ACC112 (cell line): ENCODE data around the gene NBEAL2.

Experiments
- H2AFZ ChIP-seq: fragments of 200-600 bp; sonication (generic); one replicate; pipeline ENCODE4 v1.6.0; 2017; ENCODE audit warnings: antibody characterized with exemption, low read length; ENCODE audit not compliant: unreplicated experiment
- H3K27ac ChIP-seq: fragments of 200-600 bp; sonication (generic); 2 replicates; pipeline ENCODE4 v1.5.1; 2014; ENCODE audit warnings: low read depth, mild to moderate bottlenecking, antibody characterized with exemption, low read length, moderate library complexity
- H3K27me3 ChIP-seq: fragments of 200-600 bp; sonication (generic); 2 replicates; pipeline ENCODE4 v1.6.1; 2014; ENCODE audit warnings: mild to moderate bottlenecking, antibody characterized with exemption, low read length, moderate library complexity, mixed read lengths; ENCODE audit not compliant: insufficient read depth
- H3K36me3 ChIP-seq: fragments of 200-600 bp; sonication (generic); 2 replicates; pipeline ENCODE4 v1.6.1; 2016; ENCODE audit warnings: mild to moderate bottlenecking, antibody characterized with exemption, low read length, moderate library complexity, mixed read lengths; ENCODE audit not compliant: insufficient read depth
- H3K4me1 ChIP-seq: fragments of 200-600 bp; sonication (generic); one replicate; pipeline ENCODE4 v1.6.1; 2016; ENCODE audit warnings: low read length, mixed read lengths; ENCODE audit not compliant: insufficient read depth, unreplicated experiment, control insufficient read depth
- H3K4me3 ChIP-seq: fragments of 200-600 bp; sonication (generic); 2 replicates; pipeline ENCODE4 v1.5.1; 2014; ENCODE audit warnings: mild to moderate bottlenecking, low read depth, low read length
- H3K79me2 ChIP-seq: fragments of 200-600 bp; sonication (generic); one replicate; pipeline ENCODE4 v1.6.0; 2016; ENCODE audit warnings: low read length; ENCODE audit not compliant: control insufficient read depth, unreplicated experiment, insufficient read depth

NBEAL2 gene

DNA sequence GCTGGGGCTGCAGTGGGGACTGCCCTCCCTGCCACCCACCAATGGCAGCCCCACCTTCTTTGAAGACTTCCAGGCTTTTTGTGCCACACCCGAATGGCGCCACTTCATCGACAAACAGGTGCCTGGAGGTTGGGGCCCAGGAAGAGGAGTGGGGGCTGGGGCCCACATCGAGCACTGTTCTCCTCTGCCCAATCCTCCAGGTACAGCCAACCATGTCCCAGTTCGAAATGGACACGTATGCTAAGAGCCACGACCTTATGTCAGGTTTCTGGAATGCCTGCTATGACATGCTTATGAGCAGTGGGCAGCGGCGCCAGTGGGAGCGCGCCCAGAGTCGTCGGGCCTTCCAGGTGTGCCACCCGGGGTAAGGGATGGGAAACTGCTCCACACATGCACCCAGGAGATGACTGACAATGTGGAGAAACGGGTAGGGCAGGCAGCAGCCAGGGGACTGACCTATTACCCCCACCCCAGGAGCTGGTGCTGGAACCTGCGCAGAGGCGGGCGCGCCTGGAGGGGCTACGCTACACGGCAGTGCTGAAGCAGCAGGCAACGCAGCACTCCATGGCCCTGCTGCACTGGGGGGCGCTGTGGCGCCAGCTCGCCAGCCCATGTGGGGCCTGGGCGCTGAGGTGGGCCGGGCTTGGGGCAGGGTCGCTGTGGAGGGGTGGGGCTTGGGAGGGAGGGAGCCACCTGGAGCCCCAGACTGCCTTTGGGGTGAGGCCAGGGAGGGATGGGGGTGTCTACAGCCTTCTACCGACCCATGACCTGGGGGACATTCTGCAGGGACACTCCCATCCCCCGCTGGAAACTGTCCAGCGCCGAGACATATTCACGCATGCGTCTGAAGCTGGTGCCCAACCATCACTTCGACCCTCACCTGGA lies 22.9 kb downstream of the NBEAL2 start:
- no peak overlapping the region for H2AFZ ChIP-seq
- no peaks in the 10 kb centered on the region for H3K27me3 ChIP-seq
- H3K27ac ChIP-seq: no peak overlapping the region
- peaks cover 10% of the 10 kb centered on the region for H3K4me1 ChIP-seq
- H3K4me3 ChIP-seq: no peak overlapping the region
- H3K36me3 ChIP-seq: no peaks in the 10 kb centered on the region
- no peaks in the 10 kb centered on the region for H3K79me2 ChIP-seq

DNA sequence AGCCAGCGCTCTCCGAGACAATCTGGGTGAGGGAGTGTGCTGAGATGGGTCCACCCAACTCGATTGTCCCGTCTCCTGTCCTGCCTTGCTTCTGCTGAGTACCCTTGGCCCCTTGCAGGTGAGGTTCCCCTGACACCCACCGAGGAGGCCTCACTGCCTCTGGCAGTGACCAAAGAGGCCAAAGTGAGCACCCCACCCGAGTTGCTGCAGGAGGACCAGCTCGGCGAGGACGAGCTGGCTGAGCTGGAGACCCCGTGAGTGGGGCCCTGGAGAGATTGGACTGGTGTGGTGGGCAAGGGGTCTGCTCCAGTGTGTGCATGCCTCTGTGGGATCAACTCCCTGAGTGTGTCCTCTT lies 23.6 kb downstream of the NBEAL2 start:
- H3K36me3 ChIP-seq: no peaks in the 10 kb centered on the region
- no peaks in the 10 kb centered on the region for H3K27me3 ChIP-seq
- no peaks in the 10 kb centered on the region for H3K79me2 ChIP-seq
- peaks cover 10% of the 10 kb centered on the region for H3K4me1 ChIP-seq
- H3K4me3 ChIP-seq: no peak overlapping the region
- no peak overlapping the region for H2AFZ ChIP-seq
- H3K27ac ChIP-seq: no peak overlapping the region

DNA sequence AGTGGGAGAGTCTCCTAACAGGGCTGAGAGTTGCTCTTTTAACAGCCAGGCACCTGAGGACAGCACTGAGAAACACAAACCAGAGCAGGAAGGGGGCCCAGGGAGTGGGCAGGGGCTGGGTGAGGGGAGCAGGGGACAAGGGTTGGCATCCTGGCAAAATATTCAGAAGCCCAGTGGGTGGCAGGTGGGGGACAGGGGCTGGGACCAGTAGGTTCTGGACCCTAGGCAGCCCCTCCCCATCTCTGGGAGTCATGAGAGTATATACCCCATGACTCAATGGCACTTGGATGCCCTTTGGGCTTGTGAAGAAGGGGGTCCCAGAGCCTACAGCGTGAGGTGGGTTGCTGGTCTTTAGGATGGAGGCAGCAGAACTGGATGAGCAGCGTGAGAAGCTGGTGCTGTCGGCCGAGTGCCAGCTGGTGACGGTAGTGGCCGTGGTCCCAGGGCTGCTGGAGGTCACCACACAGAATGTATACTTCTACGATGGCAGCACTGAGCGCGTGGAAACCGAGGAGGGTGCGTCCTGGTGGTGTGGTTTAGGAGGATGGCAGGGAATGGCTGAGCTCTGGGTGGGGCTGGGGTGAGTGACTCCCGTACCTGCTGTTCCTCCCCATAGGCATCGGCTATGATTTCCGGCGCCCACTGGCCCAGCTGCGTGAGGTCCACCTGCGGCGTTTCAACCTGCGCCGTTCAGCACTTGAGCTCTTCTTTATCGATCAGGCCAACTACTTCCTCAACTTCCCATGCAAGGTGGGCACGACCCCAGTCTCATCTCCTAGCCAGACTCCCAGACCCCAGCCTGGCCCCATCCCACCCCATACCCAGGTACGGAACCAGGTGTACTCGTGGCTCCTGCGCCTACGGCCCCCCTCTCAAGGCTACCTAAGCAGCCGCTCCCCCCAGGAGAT lies 24.2 kb downstream of the NBEAL2 start:
- Histone ChIP-seq H3K27me3 (no peaks in the 10 kb centered on the region), H3K4me3 (no peak overlapping the region), H2AFZ (no peak overlapping the region), H3K79me2 (no peaks in the 10 kb centered on the region), H3K4me1 (peaks cover 10% of the 10 kb centered on the region), H3K27ac (no peak overlapping the region), H3K36me3 (no peaks in the 10 kb centered on the region)

DNA sequence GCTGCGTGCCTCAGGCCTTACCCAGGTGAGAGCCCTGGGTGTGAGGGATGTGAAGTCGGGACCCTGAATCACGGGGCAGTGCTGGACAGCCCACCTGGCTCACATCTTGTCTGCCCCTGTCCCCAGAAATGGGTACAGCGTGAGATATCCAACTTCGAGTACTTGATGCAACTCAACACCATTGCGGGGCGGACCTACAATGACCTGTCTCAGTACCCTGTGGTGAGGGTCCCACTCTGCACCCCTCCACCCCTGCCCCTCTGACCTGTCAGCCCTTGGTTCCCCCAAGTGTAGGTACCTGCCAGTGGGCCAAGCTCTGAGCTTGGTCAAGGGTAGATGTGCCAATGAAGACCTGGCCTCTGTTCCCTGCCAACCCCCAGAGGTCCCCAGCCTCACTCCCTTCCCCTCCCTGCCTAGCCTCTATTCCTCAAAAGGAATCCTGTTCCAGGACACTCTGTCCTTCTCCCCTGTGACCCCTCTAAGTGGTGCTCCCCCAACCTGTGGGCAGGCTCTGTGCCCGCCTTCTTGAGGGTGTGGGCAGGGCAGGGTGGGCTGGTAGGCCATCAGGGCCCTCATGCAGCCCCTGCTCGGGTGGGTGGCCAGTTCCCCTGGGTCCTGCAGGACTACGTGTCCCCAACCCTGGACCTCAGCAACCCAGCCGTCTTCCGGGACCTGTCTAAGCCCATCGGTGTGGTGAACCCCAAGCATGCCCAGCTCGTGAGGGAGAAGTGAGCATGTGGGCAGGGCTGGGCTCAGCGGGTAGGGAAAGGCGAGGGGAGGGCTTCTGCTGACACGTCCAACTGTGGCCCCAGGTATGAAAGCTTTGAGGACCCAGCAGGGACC lies 25.1 kb downstream of the NBEAL2 start:
- no peaks in the 10 kb centered on the region for H3K36me3 ChIP-seq

DNA sequence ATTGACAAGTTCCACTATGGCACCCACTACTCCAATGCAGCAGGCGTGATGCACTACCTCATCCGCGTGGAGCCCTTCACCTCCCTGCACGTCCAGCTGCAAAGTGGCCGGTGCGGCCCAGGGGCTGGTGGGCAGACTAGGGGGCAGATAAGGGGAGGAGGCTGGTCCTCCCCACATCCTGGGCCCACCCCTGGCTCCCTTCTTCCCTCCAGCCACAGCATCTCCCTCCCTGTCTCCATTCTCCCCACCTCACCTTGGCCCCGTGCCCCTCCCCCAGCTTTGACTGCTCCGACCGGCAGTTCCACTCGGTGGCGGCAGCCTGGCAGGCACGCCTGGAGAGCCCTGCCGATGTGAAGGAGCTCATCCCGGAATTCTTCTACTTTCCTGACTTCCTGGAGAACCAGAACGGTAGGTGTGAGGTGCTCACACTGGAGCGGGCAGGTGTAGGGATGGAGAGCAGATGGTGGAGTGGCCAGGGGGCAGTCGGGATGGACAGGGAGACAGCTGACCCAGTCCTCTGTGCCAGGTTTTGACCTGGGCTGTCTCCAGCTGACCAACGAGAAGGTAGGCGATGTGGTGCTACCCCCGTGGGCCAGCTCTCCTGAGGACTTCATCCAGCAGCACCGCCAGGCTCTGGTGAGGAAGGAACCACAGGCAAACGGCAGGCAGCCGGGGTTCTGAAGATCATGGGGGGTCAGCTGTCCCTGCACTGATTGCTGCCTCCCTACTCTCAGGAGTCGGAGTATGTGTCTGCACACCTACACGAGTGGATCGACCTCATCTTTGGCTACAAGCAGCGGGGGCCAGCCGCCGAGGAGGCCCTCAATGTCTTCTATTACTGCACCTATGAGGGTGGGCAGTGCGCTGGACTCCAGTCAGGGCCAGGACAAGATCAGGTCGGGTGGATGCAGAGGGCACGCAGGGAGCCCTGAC lies 26.0 kb downstream of the NBEAL2 start:
- no peaks in the 10 kb centered on the region for H3K79me2 ChIP-seq
- H3K27me3 ChIP-seq: no peaks in the 10 kb centered on the region
- no peak overlapping the region for H3K4me3 ChIP-seq
- H2AFZ ChIP-seq: no peak overlapping the region
- no peak overlapping the region for H3K27ac ChIP-seq
- peaks cover 7% of the 10 kb centered on the region for H3K4me1 ChIP-seq
- H3K36me3 ChIP-seq: no peaks in the 10 kb centered on the region

More for the DNA sequence above, 25.1 kb downstream of the NBEAL2 start:
- no peaks in the 10 kb centered on the region for H3K27me3 ChIP-seq
- peaks cover 10% of the 10 kb centered on the region for H3K4me1 ChIP-seq
- no peaks in the 10 kb centered on the region for H3K79me2 ChIP-seq
- H3K27ac ChIP-seq: no peak overlapping the region
- H3K4me3 ChIP-seq: no peak overlapping the region
- no peak overlapping the region for H2AFZ ChIP-seq

DNA sequence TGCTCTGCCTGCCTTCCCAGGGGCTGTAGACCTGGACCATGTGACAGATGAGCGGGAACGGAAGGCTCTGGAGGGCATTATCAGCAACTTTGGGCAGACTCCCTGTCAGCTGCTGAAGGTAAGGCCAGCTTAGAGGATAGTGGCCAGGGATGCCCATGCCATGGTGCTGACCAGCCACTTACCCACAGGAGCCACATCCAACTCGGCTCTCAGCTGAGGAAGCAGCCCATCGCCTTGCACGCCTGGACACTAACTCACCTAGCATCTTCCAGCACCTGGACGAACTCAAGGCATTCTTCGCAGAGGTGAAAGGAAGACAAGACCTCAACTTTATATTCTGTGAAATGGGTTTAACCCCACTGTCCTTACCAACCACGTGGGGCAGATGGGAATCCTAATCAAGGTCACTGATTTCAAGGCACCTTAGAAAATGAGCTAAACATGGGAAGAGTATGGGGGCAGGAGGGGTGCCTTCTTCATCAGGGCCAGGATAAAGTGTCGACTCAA lies 26.7 kb downstream of the NBEAL2 start:
- no peak overlapping the region for H3K4me3 ChIP-seq
- H3K27ac ChIP-seq: no peak overlapping the region
- H3K27me3 ChIP-seq: no peaks in the 10 kb centered on the region
- no peaks in the 10 kb centered on the region for H3K79me2 ChIP-seq
- no peak overlapping the region for H2AFZ ChIP-seq
- H3K4me1 ChIP-seq: peaks cover 3% of the 10 kb centered on the region
- H3K36me3 ChIP-seq: no peaks in the 10 kb centered on the region

DNA sequence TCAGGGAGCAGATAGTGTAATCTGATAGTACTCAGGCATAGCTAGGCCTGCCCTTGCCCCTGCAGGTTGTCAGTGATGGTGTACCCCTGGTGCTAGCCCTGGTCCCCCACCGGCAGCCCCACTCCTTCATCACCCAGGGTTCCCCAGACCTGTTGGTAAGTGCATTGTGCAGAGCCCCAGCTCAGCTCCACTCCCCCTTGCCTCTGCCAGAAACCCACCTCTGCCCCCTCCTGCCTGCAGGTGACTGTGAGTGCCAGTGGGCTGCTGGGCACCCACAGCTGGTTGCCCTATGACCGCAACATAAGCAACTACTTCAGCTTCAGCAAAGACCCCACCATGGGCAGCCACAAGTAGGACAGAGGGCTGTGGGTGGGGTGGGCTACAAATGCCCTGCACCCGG lies 27.5 kb downstream of the NBEAL2 start:
- no peak overlapping the region for H2AFZ ChIP-seq
- no peaks in the 10 kb centered on the region for H3K36me3 ChIP-seq
- H3K79me2 ChIP-seq: no peaks in the 10 kb centered on the region
- no peak overlapping the region for H3K27ac ChIP-seq
- no peaks in the 10 kb centered on the region for H3K27me3 ChIP-seq
- H3K4me3 ChIP-seq: no peak overlapping the region
- peaks cover 3% of the 10 kb centered on the region for H3K4me1 ChIP-seq

DNA sequence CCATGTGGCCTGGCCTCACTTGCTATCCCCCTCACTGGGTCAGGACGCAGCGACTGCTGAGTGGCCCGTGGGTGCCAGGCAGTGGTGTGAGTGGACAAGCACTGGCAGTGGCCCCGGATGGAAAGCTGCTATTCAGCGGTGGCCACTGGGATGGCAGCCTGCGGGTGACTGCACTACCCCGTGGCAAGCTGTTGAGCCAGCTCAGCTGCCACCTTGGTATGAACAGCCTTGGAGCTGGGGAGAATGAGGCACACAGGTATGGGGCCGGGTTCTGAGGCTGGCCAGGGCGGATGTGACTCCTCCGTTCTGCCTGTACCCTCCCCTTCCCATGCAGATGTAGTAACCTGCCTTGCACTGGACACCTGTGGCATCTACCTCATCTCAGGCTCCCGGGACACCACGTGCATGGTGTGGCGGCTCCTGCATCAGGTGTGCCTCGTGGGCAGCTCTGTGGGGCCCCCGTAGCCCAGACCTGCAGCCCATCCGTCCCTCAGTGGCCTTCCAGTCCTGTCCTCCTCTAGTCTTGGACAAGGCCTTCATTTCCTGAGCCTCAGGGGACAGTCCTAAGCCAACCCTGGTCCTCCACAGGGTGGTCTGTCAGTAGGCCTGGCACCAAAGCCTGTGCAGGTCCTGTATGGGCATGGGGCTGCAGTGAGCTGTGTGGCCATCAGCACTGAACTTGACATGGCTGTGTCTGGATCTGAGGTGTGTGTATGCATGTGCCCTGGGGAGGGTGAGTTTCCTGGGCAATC lies 28.2 kb downstream of the NBEAL2 start:
- no peaks in the 10 kb centered on the region for H3K79me2 ChIP-seq
- peaks cover 3% of the 10 kb centered on the region for H3K4me1 ChIP-seq
- no peak overlapping the region for H3K27ac ChIP-seq
- H2AFZ ChIP-seq: no peak overlapping the region
- no peaks in the 10 kb centered on the region for H3K27me3 ChIP-seq
- no peak overlapping the region for H3K4me3 ChIP-seq
- H3K36me3 ChIP-seq: no peaks in the 10 kb centered on the region

DNA sequence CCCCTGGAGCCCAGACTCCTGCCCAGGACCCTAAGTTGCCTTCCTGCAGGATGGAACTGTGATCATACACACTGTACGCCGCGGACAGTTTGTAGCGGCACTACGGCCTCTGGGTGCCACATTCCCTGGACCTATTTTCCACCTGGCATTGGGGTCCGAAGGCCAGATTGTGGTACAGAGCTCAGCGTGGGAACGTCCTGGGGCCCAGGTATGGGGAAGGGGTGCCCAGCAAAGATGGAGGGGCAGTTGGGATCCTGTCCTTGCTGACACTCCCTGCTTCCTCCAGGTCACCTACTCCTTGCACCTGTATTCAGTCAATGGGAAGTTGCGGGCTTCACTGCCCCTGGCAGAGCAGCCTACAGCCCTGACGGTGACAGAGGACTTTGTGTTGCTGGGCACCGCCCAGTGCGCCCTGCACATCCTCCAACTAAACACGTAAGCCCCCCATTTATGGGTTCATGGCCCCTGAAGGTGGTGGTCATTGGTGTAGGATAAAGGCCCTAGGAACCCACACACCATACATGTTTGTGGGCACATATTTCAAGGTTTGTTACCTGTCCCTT lies 28.8 kb downstream of the NBEAL2 start:
- no peaks in the 10 kb centered on the region for H3K36me3 ChIP-seq
- H3K79me2 ChIP-seq: no peaks in the 10 kb centered on the region
- no peak overlapping the region for H3K27ac ChIP-seq
- peaks cover 3% of the 10 kb centered on the region for H3K4me1 ChIP-seq
- H2AFZ ChIP-seq: no peak overlapping the region
- H3K27me3 ChIP-seq: no peaks in the 10 kb centered on the region
- H3K4me3 ChIP-seq: peak overlapping the region; percentile 83; the same call in 1 of the 2 replicates
